Measurements from ENCODE around the gene FANK1. TPM values are rescaled to one million over a fixed set of nuclear protein-coding genes. Genes with fewer than 3 reads are reported as not detected.
"Not testable (repeated sequence)": the region's sequence is repeated elsewhere in the genome, so short reads cannot be mapped to it uniquely, and the experiment has no call there.

FANK1 gene
- total and polyA plus RNA-seq, 2 donors (not counting 1 experiment from before 2014, with no cell fraction given), result 0.13 TPM; not detected in 1

DNA sequence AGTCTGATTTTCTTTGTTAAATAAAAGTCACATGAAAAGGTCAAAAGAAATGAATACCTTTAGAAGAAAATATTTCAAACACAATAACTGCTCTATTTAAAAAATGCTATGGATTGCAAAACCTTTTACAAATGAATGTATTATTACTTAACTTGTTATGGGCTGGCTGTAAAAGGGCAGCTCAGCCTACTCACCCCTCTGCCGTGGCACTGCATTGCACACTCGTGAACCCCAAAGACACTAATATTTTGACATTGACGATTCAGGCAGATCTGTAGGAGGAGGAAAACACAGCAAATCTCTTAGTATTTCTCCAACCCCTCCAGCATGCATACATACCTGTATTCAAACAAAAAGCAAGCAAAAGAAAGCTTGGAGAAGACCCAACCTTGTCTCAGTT, 149.5 kb downstream of the FANK1 start:
- Histone ChIP-seq H3K79me2 (ENCODE audit: control insufficient read depth, insufficient read depth, low read length) (no peaks in the 10 kb centered on the region), H4K20me1 (ENCODE audit: control insufficient read depth, insufficient read depth, low read length, poor library complexity, severe bottlenecking) (no peaks in the 10 kb centered on the region), H3K27me3 (replicated peaks in 1 of 4; ENCODE audit: control extremely low read depth in 1 of 4, control insufficient read depth in 3 of 4, insufficient read depth in 4 of 4, low read length in 3 of 4) (no peaks in the 10 kb centered on the region), H3K4me2 (replicated peaks; ENCODE audit: low read depth, low read length, poor library complexity, severe bottlenecking) (no peak overlapping the region), H3K27ac (ENCODE audit: low read length in 2 of 2) (no peak overlapping the region), H3K9ac (ENCODE audit: low read length) (no peak overlapping the region), H3K4me1 (ENCODE audit: control insufficient read depth in 2 of 2, insufficient read depth in 2 of 2, low read length in 2 of 2) (peaks cover 23 to 27% of the 10 kb centered on the region in 2 donors), H3K9me3 (ENCODE audit: control extremely low read depth in 1 of 3, control insufficient read depth in 2 of 3, insufficient read depth in 1 of 3, low read length in 2 of 3) (no peaks in the 10 kb centered on the region), H3K36me3 (replicated peaks in 1 of 2; ENCODE audit: control extremely low read depth in 1 of 2, control insufficient read depth in 1 of 2, extremely low read depth in 1 of 2, insufficient read depth in 2 of 2, low read length in 1 of 2) (no peaks in the 10 kb centered on the region), H2AFZ (ENCODE audit: insufficient read depth, low read depth, low read length, poor library complexity, severe bottlenecking) (no peak overlapping the region), H3K4me3 (ENCODE audit: control extremely low read depth in 1 of 5, extremely low read depth in 1 of 5, insufficient read depth in 1 of 5, low read depth in 2 of 5, low read length in 4 of 5) (no peak overlapping the region)
- WGBS (ENCODE audit: insufficient coverage), result no CpG with 5 or more reads among the region's 3 CpGs
- H3K9me3 Mint-ChIP-seq (ENCODE audit: insufficient read depth), result no peaks in the 10 kb centered on the region
- no peak overlapping the region for H3K27ac Mint-ChIP-seq
- no peaks in the 10 kb centered on the region for H3K27me3 Mint-ChIP-seq
- H3K4me3 Mint-ChIP-seq, result no peak overlapping the region
- TF ChIP-seq, protein P1, sequence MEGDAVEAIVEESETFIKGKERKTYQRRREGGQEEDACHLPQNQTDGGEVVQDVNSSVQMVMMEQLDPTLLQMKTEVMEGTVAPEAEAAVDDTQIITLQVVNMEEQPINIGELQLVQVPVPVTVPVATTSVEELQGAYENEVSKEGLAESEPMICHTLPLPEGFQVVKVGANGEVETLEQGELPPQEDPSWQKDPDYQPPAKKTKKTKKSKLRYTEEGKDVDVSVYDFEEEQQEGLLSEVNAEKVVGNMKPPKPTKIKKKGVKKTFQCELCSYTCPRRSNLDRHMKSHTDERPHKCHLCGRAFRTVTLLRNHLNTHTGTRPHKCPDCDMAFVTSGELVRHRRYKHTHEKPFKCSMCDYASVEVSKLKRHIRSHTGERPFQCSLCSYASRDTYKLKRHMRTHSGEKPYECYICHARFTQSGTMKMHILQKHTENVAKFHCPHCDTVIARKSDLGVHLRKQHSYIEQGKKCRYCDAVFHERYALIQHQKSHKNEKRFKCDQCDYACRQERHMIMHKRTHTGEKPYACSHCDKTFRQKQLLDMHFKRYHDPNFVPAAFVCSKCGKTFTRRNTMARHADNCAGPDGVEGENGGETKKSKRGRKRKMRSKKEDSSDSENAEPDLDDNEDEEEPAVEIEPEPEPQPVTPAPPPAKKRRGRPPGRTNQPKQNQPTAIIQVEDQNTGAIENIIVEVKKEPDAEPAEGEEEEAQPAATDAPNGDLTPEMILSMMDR (IDR thresholded peaks at IDR 0.05), result no peak
- TF ChIP-seq EZH2 (IDR thresholded peaks at IDR 0.05; ENCODE audit: borderline replicate concordance, insufficient read depth, low read depth, low read length, poor library complexity, severe bottlenecking), result no peak
- DNase-seq (no peak), ATAC-seq (ENCODE audit: low read depth) (no peak)
- ChIA-PET CTCF (no interaction called here), POLR2A (no interaction called here)
- intact Hi-C loops (cut with micrococcal nuclease), result no loop called here
- peaks cover 27% of the 10 kb centered on the region for H3K4me1 Mint-ChIP-seq

DNA sequence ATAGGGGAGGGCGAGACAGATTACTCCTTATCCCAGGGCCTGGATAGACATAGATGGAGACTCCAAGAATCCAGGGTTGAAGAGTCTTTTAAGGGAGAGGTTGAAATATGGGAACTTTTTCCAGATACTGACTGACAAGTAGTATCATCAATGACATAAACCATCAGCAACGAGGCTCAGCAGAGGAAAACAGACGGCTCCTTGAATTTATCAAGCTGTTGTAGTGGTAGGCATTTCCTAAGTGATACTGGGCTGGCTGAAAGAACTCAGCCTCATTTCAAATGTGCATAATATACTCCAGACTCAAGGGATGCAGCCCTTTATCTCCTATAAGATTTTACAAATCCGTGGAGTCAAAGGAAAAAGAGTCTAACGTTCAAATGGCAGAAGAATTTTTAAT, 150.5 kb downstream of the FANK1 start:
- Histone ChIP-seq H3K36me3 (replicated peaks in 1 of 2; ENCODE audit: control extremely low read depth in 1 of 2, control insufficient read depth in 1 of 2, extremely low read depth in 1 of 2, insufficient read depth in 2 of 2, low read length in 1 of 2) (no peaks in the 10 kb centered on the region), H3K79me2 (ENCODE audit: control insufficient read depth, insufficient read depth, low read length) (no peaks in the 10 kb centered on the region), H4K20me1 (ENCODE audit: control insufficient read depth, insufficient read depth, low read length, poor library complexity, severe bottlenecking) (no peaks in the 10 kb centered on the region), H3K4me1 (ENCODE audit: control insufficient read depth in 2 of 2, insufficient read depth in 2 of 2, low read length in 2 of 2) (peaks cover 15 to 18% of the 10 kb centered on the region in 2 donors), H3K27me3 (replicated peaks in 1 of 4; ENCODE audit: control extremely low read depth in 1 of 4, control insufficient read depth in 3 of 4, insufficient read depth in 4 of 4, low read length in 3 of 4) (peaks cover 0 to 2% (median 0%) of the 10 kb centered on the region in 4 experiments), H3K4me3 (ENCODE audit: control extremely low read depth in 1 of 5, extremely low read depth in 1 of 5, insufficient read depth in 1 of 5, low read depth in 2 of 5, low read length in 4 of 5) (no peak overlapping the region), H3K4me2 (replicated peaks; ENCODE audit: low read depth, low read length, poor library complexity, severe bottlenecking) (no peak overlapping the region), H2AFZ (ENCODE audit: insufficient read depth, low read depth, low read length, poor library complexity, severe bottlenecking) (no peak overlapping the region), H3K9ac (ENCODE audit: low read length) (no peak overlapping the region), H3K27ac (ENCODE audit: low read length in 2 of 2) (no peak overlapping the region), H3K9me3 (ENCODE audit: control extremely low read depth in 1 of 3, control insufficient read depth in 2 of 3, insufficient read depth in 1 of 3, low read length in 2 of 3) (no peaks in the 10 kb centered on the region)
- TF ChIP-seq, protein P1 (IDR thresholded peaks at IDR 0.05), result no peak
- TF ChIP-seq EZH2 (IDR thresholded peaks at IDR 0.05; ENCODE audit: borderline replicate concordance, insufficient read depth, low read depth, low read length, poor library complexity, severe bottlenecking), result no peak
- ChIA-PET CTCF (interaction anchor here (0.6 kb wide), 1 partner anchor 107 kb away, joined by 3 read pairs; no protein-coding TSS in a partner anchor), POLR2A (no interaction called here)
- no peak for DNase-seq
- Mint-ChIP-seq H3K27ac (no peak overlapping the region), H3K27me3 (peaks cover 9% of the 10 kb centered on the region), H3K4me3 (no peak overlapping the region), H3K9me3 (ENCODE audit: insufficient read depth) (no peaks in the 10 kb centered on the region), H3K4me1 (peaks cover 17% of the 10 kb centered on the region)
- intact Hi-C loops (cut with micrococcal nuclease), result no loop called here
- WGBS (ENCODE audit: insufficient coverage), result 88% methylated on average over 1 of the region's 5 CpGs
- ATAC-seq (ENCODE audit: low read depth), result no peak

DNA sequence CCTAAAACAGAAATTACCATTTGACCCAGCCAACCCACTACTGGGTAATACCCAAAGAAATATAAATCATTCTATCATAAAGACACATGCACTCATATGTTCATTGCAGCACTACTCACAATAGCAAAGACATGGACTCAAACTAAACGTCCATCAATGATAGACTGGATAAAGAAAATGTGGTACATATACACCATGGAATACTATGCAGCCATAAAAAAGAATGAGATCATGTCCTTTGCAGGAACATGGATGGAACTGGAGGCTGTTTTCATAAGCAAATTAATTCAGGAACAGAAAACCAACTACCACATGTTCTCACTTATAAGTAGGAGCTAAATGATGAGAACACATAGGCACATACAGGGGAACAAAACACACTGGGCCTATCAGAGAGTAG, 151.4 kb downstream of the FANK1 start:
- ATAC-seq (ENCODE audit: low read depth); H2AFZ ChIP-seq (ENCODE audit: insufficient read depth, low read depth, low read length, poor library complexity, severe bottlenecking); H3K4me3 Mint-ChIP-seq; H3K27me3 ChIP-seq (replicated peaks in 1 of 4; ENCODE audit: control extremely low read depth in 1 of 4, control insufficient read depth in 3 of 4, insufficient read depth in 4 of 4, low read length in 3 of 4); H3K9ac ChIP-seq (ENCODE audit: low read length); H3K4me3 ChIP-seq (ENCODE audit: control extremely low read depth in 1 of 5, extremely low read depth in 1 of 5, insufficient read depth in 1 of 5, low read depth in 2 of 5, low read length in 4 of 5); H4K20me1 ChIP-seq (ENCODE audit: control insufficient read depth, insufficient read depth, low read length, poor library complexity, severe bottlenecking); H3K4me1 Mint-ChIP-seq; intact Hi-C loops (cut with micrococcal nuclease); H3K9me3 ChIP-seq (ENCODE audit: control extremely low read depth in 1 of 3, control insufficient read depth in 2 of 3, insufficient read depth in 1 of 3, low read length in 2 of 3); H3K36me3 ChIP-seq (replicated peaks in 1 of 2; ENCODE audit: control extremely low read depth in 1 of 2, control insufficient read depth in 1 of 2, extremely low read depth in 1 of 2, insufficient read depth in 2 of 2, low read length in 1 of 2); CTCF ChIA-PET; H3K9me3 Mint-ChIP-seq (ENCODE audit: insufficient read depth); H3K27ac Mint-ChIP-seq; H3K27ac ChIP-seq (ENCODE audit: low read length in 2 of 2); H3K79me2 ChIP-seq (ENCODE audit: control insufficient read depth, insufficient read depth, low read length); H3K4me2 ChIP-seq (replicated peaks; ENCODE audit: low read depth, low read length, poor library complexity, severe bottlenecking); H3K4me1 ChIP-seq (ENCODE audit: control insufficient read depth in 2 of 2, insufficient read depth in 2 of 2, low read length in 2 of 2); POLR2A ChIA-PET; DNase-seq: not testable (repeated sequence)
- WGBS (ENCODE audit: insufficient coverage), result no CpG with 5 or more reads among the region's 1 CpG
- peaks cover 17% of the 10 kb centered on the region for H3K27me3 Mint-ChIP-seq
